NAMALWA (cell line): ENCODE results near the gene CD70.
"Not testable (repeated sequence)": the region's sequence is repeated elsewhere in the genome, so short reads cannot be mapped to it uniquely, and the experiment has no call there.

Source experiments
- DNase-seq: peaks from one replicate; pipeline ENCODE4 v3.0.0-alpha.2; 2015; ENCODE audit warnings: low spot score

Gene CD70

DNA sequence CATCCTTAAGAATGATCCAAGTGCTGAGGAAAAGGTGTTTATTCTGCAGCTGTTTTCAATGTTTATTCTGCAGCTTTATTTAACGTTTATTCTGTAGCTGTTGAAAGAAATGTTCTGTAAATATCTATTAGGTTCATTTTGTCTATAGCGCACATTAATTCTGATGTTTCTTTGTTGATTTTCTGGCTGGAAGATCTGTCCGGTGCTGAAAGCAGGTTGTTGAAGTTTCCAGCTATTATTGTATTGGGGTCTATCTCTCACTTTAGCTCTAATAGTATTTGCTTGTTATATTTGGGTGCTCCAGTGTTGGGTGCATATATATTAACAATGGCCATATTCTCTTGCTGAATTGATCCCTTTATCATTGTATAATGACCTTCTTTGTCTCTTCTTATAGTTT, 20.2 kb downstream of the CD70 start:
- no peak for DNase-seq

DNA sequence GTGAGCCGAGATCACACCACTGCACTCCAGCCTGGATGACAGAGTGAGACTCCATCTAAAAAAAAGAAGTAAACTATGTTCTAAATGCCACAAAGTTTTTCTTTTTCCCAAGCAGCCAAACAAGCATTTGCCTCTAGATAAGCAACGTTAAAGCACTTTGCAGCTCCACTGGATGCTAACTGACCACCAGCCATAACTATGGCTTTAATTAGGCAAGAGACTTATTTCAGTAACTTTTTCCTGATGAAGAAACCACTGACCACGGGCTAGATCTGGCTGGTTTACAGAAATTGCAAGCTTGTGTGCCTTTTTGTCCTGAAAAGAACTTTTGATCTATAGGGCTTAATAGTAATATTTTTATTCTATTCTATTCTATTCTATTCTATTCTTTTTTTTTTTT, 22.1 kb downstream of the CD70 start:
- no peak for DNase-seq

DNA sequence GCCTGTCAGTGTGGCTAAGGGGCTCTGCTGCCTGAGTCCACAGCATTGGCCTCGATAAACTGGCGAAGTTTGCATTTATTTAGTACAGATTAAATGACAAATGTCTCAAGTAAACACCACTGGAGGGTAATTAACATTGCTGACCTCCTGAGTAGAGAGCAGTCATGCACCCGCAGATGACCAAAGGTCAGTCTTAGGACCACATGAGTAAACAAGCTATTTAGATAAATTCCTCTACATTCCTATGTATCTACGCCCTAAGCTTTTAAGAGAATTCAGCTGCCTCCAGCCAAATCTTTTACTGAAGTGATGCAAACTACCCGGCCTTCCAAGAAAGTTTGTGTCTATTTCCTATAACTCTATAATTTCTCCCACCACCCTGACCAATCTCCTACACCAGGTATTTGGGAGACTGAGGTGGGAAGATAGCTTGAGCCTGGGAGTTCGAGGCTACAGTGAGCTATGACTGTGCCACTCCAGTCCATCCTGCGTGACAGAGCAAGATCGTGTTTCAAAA, 22.9 kb downstream of the CD70 start:
- no peak for DNase-seq

DNA sequence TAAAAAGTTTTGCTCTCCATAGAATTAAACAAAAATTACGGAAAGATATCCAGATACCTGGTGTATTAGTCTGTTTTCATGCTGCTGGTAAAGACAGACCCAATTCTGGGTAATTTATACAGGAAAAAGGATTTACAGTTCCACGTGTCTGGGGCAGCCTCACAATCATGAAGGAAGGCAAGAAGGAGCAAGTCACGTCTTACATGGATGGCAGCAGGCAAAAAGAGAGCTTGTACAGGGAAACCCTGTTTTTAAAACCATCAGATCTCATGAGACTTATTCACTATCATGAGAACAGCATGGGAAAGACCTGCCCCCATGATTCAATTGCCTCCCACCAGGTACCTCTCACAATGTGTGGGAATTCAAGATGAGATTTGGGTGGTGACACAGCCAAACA, 24.2 kb downstream of the CD70 start:
- DNase-seq = not testable (repeated sequence)

- DNase-seq = peak; percentile 81
Observed at GRCh38 chr19:6564393-6564792, 26.6 kb downstream of the CD70 start.

DNA sequence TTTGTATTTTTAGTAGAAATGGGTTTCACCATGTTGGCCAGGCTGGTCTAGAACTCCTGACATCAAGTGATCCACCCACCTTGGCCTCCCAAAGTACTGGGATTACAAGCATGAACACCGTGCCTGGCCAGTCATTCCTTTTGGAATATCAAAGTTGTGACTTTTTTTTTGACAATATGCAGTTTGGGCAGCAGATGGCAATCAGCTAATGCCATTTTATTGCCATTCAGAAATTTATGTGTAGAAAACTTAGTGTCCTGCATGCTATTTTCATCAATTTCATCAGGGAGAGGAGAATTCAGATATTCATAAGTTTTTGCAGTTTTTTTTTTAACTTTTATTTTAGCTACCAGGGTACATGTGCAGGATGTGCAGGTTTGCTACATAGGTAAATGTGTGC, 28.5 kb downstream of the CD70 start:
- DNase-seq = not testable (repeated sequence)

- no peak for DNase-seq
Observed at GRCh38 chr19:6556480-6557195, 34.3 kb downstream of the CD70 start.

DNA sequence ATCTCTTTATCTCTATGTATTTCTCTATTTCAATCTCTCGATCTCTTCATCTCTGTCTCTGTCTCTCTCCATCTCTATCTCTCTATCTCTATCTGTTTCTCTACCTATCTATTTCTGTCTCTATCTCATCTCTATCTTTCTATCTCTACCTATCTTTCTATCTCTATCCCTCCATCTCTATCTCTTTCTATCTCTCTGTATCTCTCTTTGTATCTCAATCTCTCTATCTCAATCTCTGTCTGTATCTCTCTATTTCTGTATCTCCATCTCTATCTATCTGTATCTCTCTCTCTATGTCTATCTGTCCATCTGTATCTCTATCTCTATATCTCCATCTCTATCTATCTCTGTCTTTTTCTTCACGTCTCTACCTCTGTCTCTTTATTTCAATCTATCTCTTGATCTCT, 34.9 kb downstream of the CD70 start:
- DNase-seq = no peak

DNA sequence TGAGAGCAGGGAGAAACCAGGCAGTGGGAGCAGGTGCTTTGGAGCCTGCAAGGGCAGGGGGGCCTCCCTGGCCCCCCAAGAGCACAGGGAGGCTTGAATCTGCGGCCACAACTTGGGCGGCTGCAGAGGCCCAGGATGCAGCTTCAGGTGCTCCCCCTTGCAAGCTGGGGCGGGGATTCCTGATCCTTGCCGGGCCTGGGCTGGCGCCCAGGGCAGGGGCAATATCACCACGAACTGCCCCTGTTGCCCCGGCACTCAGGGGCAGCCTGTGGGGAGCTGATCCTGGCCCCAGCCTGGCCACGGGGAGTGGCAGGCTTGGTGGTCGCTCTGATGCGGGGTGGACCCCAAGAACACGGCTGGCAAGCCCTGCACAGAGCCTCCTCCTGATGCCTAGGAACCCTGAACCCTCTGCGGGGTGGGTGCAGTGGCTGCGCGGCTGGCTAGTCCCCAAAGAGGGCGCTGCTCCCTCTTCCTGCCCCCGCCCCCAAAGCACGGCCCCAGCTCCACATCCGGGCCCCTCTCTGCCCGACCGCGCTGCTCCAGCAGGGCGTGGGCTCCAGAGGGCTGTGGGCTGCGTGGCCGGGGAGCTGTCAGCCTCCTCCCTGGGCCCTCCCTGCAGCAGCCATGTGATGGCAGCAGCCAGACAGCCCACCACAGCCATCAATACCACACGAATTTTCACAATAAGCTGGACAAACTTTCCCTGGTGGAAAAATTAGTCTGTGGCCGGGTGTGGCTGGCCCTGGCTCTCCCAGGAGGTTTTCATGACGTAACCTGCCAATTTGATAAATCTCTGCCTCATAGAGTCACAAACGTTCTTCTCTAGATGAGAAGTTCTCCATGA, 39.1 kb downstream of the CD70 start:
- no peak for DNase-seq

DNA sequence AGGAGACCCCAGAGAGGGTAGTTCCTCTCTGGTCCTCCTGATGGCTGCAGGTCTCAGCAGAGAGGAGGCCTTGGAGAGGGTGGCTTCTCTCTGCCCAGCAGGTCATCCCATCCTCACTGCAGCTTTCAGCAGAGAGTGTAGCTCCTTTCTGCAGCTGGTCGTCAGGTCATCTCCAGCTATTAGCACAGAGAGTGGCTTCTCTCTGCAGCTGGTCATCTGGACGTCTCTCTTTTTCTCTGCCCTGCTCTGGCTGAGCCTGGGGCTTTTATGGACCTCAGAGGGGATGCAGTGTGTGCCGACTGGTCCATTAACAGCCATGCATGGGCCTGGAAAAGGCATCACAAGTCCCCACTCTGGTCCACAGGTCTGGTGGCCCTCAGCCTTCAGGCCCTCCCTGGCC, 39.9 kb downstream of the CD70 start:
- no peak for DNase-seq

DNA sequence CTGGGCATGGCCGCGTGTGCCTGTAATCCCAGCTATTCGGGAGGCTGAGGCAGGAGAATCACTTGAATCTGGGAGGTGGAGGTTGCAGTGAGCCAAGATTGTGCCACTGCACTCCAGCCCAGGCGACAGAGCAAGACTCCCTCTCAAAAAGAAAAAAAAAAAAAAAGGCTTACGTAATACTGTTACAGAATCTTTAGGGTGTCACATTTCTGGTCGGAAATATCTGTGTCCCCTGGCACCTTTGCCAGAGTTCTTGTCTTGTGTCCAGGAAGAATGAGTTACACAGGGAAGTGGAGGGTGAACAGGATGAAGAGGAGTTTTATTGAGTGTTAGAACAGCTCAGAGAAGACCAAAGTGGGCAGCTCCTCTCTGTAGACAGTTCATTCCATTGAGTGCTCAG, 40.3 kb downstream of the CD70 start:
- not testable (repeated sequence) for DNase-seq

- DNase-seq = no peak
Observed at GRCh38 chr19:6543866-6544347, 47.0 kb downstream of the CD70 start.

DNA sequence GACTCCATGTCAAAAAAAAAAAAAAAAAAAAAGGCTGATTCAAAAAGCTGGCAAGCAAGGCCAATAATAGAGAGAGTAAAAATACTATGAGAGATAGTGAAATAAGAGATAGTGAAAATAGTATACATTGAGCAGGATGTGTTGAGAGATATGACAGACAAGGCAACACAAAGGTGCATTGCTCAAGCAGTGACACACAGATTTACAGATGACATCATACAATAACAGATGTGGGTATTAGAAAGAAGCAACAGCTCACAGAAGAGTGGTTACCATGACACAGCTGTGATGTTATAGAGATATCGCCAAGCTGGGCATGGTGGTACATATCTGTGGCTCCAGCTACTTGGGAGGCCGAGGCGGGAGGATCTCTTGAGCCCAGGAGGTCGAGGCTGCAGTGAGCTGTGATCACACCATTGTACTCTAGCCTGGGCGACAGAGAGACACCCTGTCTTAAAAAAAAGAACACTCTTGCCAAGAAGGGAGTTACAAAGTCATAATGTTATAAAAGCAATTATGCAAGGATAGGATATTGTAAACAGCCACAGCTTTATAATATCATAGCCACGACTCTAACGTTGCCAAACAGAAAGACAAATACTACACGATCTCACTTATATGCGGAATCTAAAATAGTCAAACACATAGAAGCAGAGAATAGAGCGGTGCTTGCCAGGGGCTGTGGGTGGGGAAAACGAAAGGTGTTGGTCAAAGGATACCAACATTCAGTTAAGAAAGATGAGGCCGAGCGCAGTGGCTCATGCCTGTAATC, 49.8 kb downstream of the CD70 start:
- DNase-seq = peak; percentile 58

GRCh38 chr19:6539514-6539913, 51.4 kb downstream of the CD70 start:
- no peak for DNase-seq
